SH-SY5Y (cell line): ENCODE data around the gene MT1X.

Experiments
- GATA2 ChIP-seq: IDR thresholded peaks from 2 replicates; pipeline ENCODE4 v1.6.1; 2011; ENCODE audit warnings: mild to moderate bottlenecking, low read depth, low read length
- GATA3 ChIP-seq: IDR thresholded peaks from 2 replicates; pipeline ENCODE4 v1.6.1; 2011; ENCODE audit warnings: low read depth, mild to moderate bottlenecking, low read length, moderate library complexity

DNA sequence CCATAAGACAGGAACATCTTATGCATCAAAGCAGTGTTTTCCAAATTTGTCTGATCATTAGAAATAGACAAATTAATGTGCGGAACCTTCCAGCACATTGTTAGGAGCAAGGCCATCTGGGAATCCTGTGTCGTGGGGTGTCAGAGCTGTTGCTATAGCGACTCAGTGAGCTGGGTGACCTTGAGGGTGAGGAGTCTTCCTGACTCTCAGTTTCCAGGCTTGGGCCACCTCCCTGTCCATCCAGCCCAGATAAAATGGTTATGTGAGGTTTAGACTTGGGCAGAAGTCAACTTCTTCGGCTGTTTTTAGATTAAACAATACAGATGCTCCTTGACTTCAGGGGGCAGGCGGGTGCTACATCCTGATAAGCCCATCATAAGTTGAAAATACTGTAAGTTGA, 20.6 kb downstream of the MT1X start:
- TF ChIP-seq GATA2, result no peak
- TF ChIP-seq GATA3, result no peak
